OCI-M2 (cell line): ENCODE measurements around the gene SERPINB6.
"Not testable (repeated sequence)": the region's sequence is repeated elsewhere in the genome, so short reads cannot be mapped to it uniquely, and the experiment has no call there.

Experiments used
- DNase-seq: peaks from one replicate; lab custom pipeline; 2025; ENCODE audit not compliant: unreplicated experiment; lab: John Stamatoyannopoulos, UW

Gene SERPINB6

DNA sequence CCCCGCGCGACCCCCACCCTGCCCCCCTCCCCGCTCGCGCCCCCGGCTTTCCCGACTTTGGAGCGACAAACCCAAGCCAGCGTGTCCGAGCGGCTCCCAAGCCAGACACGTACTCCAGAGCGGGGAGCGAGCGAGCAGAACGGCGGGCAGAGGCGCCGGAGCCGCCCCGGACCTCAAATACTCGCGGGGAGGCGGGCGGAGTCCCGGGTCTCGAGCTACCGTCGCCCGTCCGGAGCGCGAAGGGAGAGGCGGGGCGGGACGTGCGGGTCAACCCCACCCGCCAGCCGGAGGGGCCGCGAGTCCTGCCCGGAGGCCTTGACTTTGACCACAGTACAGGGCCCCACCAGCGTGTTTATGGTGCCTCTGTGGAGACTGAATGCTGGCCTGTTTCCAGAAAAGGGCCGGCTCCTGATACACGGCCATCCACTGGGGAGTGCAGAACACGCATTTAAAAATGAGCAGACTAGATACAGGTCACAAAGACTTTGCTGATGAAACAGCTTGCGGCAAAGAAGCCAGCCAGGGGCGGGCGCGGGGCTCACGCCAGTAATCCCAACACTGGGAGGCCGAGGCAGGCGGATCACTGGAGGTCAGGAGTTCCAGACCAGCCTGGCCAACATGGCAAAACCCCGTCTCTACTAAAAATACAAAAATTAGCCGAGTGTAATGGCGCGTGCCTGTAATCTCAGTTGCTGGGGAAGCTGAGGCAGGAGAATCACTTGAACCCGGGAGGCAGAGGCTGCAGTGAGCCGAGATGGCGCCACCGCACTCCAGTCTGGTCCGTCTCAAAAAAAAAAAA, at the start of gene SERPINB6:
Gene SERPINB6, minus strand, starts transcription at position 148 of the 799 bp plus-strand sequence. CDS start 12,235 bp downstream, outside the sequence.
- DNase-seq, result no peak

DNA sequence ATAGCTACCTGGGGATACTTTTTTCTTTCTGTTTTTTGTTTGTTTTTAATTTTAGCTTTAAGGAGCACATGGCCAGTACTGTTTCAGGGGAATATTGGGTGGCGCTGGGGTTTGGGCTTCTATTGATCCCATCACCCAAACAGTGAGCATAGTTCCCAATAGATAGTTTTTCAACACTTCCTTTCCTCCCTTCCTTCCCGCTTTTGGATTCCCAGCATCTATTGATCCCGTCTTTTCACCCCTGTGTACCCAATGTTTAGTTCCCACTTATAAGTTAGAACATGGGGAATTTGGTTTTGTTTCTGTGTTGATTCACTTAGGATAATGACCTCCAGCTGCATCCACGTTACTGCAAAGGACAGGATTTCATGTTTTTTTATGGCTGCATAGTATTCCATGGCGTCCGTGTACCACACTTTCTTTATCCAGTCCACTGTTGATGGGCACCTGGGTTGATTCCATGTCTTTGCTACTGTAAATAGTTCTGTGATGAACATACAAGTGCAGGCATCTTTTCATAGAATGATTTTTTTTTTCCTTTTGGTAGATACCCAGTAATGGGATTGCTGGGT, 48.5 kb upstream of the SERPINB6 start:
- DNase-seq, result no peak

DNA sequence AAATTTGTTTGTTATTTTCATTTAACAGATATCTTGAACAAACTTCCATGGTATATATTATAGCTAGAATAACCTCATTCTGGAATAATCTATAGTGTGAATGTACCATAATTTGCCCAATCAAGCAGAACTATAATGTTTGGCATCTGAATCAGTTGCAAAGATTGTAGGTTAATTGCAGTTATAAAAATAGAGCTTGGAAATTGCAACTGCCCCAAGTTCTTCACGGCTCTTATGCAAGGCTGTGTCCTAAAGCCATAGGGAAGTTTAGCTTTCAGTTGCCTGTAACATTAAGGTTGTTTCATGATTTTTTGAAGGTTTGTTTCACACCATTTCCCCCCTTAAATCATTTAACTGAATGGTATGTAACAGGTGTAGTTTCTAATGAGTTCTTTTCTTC, 47.7 kb upstream of the SERPINB6 start:
- no peak for DNase-seq

DNA sequence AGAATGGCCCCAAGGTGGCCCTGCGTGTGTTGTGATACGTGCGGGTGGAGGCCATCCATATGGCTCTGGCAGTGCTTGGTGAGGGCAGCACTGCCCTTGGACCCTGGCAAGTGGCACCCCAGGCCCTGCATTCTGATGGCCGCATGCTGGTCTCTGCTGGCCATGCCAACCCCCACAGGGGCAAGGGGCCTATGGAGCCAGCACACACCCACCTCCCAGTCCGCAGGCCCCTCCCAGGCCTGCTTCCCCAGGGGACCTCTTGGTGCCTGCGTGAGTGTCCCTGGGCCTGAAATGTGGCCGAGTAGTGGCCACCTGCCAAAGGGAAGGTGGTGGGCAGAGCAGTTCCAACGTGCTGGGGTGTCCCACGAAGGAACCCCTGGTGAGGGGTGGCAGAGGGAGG, 45.9 kb upstream of the SERPINB6 start:
- no peak for DNase-seq

DNA sequence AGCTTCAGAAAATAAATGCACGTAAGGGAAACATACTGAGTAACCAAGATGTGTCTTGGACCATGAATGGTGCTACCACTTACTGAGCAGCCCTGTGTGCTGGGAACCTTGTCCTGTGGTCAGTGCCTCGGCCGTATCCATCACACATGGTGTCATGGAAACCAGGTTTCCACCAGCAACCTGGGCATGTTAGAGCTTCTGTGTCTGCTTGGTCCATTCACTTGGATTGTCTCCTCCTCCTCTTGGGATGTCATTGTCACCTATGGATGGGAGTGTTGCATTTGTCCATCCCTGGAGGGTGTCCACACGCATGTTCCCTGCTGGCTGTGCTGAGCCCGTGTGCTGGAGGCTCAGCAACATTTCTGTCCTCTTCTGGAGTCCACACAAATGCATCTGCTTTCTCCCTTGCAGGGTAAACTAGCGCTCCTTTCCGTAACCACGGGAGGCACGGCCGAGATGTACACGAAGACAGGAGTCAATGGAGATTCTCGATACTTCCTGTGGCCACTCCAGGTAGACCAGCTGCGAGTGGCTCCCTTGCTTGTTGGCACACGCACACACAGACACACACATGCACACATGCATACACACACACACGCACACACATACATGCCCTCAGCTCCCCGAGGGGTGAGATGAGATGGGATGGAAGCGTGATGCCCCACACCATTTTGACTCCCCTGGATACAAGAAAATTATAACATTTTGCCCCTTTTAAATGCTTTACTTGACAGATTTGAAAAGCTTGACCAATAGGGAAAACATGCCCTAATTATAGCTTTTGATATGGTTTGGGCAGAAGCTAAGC, 45.3 kb upstream of the SERPINB6 start:
- no peak for DNase-seq

DNA sequence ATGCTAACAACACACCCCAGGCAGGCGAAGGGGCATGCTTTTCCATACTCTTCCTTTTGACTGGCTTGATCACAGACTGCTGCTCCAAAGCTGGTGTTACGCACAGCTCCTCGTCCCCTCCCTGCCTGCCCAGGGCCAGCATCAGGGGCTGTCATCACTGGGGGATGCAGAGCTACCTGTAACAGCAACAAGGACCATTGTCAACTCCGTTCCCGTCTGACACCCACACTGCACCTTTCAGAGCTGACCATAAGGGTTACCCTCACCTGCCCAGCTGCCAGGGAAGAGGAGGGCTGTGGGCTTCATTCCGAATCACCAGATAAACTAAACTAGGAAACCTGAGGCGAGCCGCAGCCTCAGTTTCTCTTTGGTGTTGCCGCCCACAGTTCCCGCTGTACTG, 43.8 kb upstream of the SERPINB6 start:
- no peak for DNase-seq

DNA sequence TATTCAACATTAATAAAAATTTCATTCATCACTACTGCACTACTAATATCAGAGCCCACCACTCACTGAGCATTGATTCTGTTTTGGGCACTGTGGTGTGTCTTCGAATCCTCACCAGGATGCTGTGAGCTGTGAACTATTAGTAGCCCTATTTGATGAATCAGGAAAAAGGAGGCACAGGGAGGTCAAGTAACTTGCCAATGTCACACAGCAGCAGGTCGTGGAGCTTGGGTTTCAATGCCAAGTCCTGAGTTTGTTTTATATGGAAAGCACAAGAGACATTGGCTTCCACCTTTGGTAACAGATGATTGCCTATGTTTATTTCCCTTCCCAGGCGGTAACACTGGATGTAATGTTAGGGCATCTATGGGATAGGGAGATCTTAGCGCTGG, 43.3 kb upstream of the SERPINB6 start:
- no peak for DNase-seq

DNA sequence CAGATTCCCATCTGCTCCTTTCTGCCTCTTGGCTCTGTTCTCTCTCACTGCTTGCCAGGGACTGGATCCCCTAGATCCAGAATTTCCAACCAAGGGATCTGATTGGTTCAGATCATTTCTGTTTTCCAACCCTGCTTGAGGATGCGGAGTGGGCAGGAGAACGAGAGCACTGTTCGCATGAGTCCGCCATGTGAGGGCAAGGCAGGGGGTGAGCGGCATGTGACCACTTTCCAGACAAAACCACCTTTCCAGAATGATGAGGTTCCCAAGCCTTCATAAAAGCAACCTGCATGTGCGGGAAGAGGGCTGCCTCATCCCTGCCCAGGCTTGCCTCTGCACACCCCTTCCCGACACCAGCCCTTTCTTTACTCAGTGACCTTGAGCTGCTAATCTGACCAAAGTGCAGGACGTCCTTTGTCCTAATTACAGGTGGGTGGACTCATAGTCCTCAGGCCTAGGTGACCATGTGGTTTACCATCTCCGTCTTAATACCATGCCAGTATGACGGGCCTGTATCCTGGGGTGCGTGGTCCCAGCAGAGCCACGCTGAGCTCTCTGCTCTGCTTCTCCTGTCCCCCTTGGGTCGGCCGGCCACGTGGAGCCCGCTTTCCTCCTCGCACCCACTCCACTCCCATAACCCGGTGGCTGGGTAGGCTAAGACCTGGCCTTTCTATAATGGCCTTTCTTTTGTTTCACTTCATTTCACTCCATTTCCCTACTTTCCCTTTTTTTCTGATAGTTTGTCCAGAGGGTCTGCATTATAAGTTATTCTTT, 42.7 kb upstream of the SERPINB6 start:
- no peak for DNase-seq

DNA sequence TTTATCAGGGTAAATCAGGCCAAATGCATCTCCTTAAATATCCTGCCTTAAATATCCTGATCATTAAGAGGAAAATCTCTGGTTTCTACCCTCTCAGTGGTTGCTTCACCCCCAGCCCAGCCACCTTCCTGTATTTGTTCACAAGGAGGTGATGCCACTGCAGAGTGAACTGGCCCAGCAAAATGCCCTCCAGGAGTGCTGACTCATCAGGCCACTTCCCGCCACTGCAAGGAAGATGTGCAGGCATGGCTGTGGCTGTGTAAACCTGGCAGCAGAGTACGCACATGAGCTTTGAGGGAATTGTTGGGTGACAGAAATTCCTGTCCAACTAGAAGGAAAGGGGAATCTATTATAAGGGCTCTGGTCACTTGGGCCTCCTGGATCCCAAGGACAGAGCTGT, 42.1 kb upstream of the SERPINB6 start:
- no peak for DNase-seq

DNA sequence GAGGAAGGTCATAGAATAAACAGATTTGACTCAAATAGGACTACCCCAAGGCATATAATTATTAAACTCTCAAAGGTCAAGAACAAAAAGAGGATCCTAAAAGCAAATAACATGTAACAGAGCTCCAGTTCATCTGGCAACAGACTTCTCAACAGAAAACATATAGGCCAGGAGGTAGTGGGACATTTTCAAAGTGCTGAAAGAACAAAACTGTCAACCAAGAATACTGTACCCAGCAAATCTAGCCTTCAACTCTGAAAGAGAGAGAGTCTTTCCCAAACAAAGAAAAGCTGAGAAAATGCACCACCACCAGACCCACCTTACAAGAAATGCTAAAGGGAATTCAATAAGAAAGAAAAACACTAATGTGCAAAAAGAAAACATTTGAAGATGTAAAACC, 40.2 kb upstream of the SERPINB6 start:
- DNase-seq, result no peak

DNA sequence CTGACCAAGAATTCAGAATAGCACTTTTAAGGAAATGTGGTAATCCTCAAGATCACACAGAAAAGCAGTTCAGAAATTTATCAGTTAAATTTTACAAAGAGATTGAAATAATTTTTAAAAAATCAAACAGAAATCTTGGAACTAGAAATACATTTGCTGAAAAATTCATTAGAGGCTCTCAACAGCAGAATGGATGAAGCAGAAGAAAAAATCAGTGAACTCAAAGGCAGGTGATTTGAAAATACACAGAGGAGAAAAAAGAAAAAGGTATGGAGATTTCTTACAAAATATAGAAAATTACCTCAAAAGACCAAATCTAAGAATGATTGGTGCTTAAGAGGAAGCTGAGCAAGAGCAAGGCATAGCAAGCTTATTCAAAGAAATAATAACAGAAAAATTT, 39.8 kb upstream of the SERPINB6 start:
- DNase-seq, result no peak

DNA sequence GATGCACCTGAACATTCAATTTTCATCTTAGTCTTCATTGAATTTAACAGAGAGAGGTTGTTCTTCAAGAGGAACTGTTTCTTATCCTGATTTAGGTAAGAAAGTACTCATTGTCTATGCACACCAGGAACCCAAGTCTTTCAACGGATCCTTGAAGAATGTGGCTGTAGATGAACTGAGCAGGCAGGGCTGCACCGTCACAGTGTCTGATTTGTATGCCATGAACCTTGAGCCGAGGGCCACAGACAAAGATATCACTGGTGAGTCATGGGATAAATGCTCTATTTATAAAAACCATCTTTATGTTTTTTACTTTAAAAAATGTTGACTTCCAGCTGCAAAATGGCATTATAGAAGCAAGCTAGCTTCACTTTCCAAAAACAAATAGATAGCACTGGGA, 38.6 kb upstream of the SERPINB6 start:
- DNase-seq, result no peak

DNA sequence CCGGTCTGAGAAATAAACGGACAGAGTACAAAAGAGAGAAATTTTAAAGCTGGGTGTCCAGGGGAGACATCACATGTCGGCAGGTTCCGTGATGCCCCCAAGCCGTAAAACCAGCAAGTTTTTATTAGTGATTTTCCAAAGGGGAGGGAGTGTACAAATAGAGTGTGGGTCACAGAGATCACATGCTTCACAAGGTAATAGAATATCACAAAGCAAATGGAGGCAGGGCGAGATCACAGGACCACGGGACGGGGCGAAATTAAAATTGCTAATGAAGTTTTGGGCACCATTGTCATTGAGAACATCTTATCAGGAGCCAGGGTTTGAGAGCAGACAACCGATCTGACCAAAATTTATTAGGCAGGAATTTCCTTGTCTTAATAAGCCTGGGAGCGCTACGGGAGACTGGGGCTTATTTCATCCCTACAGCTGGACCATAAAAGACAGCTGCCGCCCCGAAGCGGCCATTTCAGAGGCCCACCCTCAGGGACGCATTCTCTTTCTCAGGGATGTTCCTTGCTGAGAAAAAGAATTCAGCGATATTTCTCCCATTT, 37.4 kb upstream of the SERPINB6 start:
- not testable (repeated sequence) for DNase-seq

DNA sequence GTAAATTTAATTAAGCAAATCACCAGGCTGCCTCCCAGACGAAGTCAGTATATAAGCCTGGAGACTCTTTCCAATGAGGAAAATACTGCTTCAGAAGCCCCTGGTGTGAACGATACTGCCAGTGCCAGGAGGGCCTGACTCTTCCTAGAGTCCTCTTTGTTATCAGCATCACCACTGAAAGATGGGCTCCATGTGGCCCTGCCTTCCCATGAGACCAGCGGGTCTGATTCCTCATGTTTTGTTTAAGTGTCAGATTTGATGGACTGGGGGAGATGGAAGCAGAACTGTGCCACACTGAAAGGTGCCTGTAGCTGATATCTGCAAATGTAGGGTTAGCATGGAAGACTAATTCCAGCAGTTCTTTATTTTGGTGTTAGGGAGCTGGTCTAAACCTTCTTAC, 36.2 kb upstream of the SERPINB6 start:
- DNase-seq, result no peak

DNA sequence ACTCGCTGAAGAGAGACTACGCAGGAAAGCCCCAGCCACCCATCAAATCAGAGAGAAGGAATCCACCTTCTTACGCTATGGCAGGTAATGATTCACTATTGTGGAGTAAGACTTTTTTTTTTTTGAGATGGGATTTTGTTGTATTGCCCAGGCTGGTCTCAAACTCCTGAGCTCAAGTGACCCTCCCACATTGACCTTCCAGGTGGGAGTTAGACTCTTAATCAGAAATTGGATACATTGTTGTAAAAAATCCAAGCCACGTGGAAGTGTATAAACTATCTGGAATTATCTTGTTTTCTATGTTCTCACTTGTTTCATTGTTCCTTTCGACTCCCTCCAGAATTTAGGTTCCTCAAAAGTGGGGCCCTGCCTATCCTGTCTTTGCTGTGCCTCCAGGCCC, 35.1 kb upstream of the SERPINB6 start:
- DNase-seq, result no peak

DNA sequence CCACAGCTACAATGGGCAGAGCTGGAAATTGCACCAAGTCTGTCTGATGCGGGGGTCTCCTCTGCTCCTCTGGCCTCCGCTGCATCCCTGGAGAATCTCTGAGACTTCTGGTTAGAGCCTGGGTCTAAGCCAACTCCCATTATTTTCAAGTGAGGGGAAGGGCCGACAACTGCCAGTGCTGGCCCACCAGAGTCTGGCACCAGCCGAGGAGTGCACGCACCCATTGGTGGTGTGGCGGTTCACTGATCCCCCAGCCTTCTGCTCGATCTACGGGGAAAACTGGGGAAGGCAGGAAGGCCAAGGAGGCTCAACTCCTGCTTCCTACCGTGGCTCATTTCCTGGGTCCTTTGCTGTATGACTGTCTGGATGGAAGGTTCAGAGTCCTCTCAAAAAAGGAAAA, 34.5 kb upstream of the SERPINB6 start:
- DNase-seq, result no peak

DNA sequence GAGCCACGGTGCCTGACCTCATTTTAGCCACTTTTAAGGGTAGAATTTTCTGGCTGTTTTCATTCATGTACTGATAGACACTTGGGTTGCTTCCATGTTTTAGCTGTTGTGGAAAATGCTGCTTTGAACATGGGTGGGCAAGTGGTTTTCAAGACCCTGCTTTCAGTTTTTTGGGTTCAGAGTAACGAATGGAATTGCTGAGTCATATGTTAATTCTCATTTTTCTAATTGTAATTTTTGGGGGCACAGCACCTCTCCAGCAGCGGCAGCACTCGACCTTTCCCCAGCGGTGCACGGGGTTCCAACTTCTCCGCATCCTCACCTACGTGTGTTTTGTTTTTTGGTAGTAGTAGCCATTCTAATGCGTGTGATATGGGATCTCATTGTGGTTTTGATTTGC, 33.7 kb upstream of the SERPINB6 start:
- no peak for DNase-seq

DNA sequence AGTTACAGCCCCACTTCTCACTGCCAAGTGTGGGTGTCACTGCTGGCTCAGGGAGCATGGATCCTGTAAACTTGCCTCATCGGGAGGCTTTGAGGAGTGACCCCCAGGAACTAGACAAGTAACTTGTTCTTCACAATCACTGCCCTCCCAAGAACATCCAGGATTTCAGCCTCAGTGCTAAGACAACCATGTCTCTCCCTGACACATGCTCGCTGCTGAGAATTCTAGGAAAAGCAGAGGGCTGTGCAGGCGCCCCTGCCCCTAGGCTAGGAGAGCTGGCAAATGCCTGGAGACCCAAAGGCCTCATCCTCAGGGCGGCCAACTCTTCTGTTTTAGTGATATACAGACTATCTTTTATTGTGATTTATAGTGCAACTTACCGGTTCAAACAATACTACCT, 31.9 kb upstream of the SERPINB6 start:
- not testable (repeated sequence) for DNase-seq

DNA sequence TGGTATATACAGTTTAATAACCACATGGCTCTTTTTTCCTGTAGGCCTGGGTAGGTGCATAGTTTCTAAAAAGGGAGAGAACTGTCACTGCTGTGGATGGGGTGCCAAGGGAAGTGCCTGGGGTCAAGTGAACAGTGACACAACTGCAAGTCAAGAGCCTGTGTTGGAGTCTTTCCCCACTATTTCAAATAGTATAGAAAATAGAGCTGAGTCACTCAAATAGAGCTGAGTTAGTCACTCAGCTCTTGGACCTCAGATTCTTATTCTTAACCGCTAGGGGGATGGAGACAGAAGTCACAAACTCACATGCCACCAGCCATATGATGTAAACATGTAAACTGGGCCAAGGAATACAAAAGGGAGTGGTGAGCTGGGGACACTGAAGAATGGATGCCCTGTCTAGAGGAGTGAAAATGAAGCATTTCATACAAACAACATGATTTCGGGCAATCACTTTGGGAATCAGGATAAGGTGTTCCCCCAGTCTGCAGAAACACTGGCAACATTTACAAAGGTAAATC, 30.5 kb upstream of the SERPINB6 start:
- no peak for DNase-seq

DNA sequence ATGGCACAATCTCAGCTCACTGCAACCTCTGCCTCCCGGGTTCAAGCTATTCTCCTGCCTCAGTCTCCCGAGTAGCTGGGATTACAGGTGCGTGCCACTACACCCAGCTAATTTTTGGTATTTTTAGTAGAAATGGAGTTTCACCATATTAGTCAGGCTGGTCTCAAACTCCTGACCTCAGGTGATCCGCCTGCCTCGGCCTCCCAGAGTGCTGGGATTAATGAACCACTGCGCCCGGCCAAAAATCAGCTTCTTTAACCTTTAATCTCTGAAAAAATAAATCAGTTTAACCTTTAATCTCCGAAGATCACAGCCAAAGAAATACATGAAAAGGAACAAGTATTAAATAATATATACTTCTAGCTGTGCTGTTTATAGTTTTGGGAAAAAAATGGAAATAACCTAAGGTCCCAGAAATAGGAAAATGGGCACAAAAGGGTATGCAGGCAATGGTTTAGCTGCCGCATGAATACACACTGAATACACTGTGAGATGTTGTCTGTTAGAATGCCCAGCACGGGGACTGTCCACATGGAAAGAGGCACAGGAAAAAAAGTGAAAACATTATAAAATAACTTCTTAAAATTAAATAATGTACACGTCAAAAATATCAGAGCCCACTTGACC, 29.9 kb upstream of the SERPINB6 start:
- DNase-seq, result no peak
